Stimulated activated naive CD8-positive, alpha-beta T cell treated with anti-CD3 and anti-CD28 coated beads, Interleukin-15, amount 100 ng/mL, for 72 hours (primary cell): ENCODE results near the gene MIB1.

Experiments used
- ATAC-seq: fragments of 150-1000 bp; cut with Tn5 transposase; 2 replicates; pipeline ENCODE4 v1.10.0; 2021; ENCODE audit warnings: mild to moderate bottlenecking, moderate library complexity
- DNase-seq, 2 donors: peaks; one replicate each; pipeline ENCODE4 v3.0.0; 2021 to 2022
- H3K27ac Mint-ChIP-seq, 2 donors: one replicate each; pipeline ENCODE4 v1.8.0; 2022; ENCODE audit warnings: mild to moderate bottlenecking in 2 of 2, mixed read lengths in 2 of 2, moderate library complexity in 2 of 2
- H3K27me3 Mint-ChIP-seq: one replicate; pipeline ENCODE4 v1.8.0; 2022; ENCODE audit warnings: mixed read lengths
- H3K4me1 Mint-ChIP-seq: one replicate; pipeline ENCODE4 v1.8.0; 2022; ENCODE audit warnings: mild to moderate bottlenecking, mixed read lengths
- H3K4me3 Mint-ChIP-seq, 2 donors: one replicate each; pipeline ENCODE4 v1.8.0; 2022; ENCODE audit warnings: mild to moderate bottlenecking in 2 of 2, mixed read lengths in 2 of 2, moderate library complexity in 1 of 2
- H3K9me3 Mint-ChIP-seq, 2 donors: one replicate each; pipeline ENCODE4 v1.8.0; 2022; ENCODE audit warnings: mixed read lengths in 2 of 2

Gene MIB1

DNA sequence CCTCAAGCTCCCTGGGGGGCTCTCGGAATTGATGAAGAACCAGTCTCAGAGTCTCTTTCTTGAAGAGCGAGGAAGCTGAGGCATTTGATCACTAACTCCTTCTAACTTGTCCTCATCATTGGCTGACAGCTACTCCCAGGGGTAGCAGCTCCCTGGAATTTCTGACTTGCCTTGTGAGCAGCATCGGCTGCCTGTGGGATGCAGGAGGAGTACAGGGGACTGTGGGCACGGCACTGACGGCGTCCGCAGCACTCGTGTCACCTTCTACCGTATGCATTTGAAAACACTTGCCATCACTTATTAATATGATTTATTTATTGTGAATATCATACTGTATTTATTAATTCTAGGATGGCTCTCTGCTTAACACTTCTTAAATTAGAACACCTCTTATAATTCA lies 175.0 kb downstream of the MIB1 start:
- peaks cover 7% of the 10 kb centered on the region for H3K27me3 Mint-ChIP-seq
- no peak for DNase-seq
- ATAC-seq, result no peak
- H3K4me1 Mint-ChIP-seq, result peaks cover 6% of the 10 kb centered on the region
- no peak overlapping the region for H3K4me3 Mint-ChIP-seq
- no peak overlapping the region for H3K27ac Mint-ChIP-seq
- H3K9me3 Mint-ChIP-seq, result peaks cover 0 to 8% of the 10 kb centered on the region in 2 donors

GRCh38 chr18:21916594-21916993 lies 176.0 kb downstream of the MIB1 start:
- no peaks in the 10 kb centered on the region for H3K27me3 Mint-ChIP-seq
- ATAC-seq (no peak), DNase-seq (no peak)
- peaks cover 0 to 8% of the 10 kb centered on the region in 2 donors for H3K9me3 Mint-ChIP-seq
- peaks cover 2% of the 10 kb centered on the region for H3K4me1 Mint-ChIP-seq
- H3K4me3 Mint-ChIP-seq, result no peak overlapping the region
- no peak overlapping the region for H3K27ac Mint-ChIP-seq

DNA sequence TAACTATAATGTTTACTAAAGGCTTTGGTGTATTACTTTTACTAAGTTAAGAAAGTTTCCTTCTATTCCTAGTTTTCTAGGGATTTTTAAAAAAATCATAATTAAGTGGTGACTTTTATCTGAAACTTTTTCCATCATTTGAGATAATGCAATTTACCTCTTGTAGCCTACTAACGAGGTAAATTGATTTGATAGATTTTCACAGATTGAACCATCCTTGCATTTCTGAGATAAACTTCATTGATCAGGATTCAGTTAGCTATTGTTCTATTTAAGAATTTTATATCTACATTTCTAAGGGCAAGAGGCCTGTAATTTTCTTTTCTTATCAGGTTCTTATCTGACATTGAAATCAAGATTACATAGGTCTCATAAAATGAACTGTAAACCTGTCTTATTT lies 178.1 kb downstream of the MIB1 start:
- DNase-seq (no peak), ATAC-seq (no peak)
- no peaks in the 10 kb centered on the region for H3K27me3 Mint-ChIP-seq
- no peak overlapping the region for H3K4me3 Mint-ChIP-seq
- H3K4me1 Mint-ChIP-seq, result no peaks in the 10 kb centered on the region
- peaks cover 0 to 8% of the 10 kb centered on the region in 2 donors for H3K9me3 Mint-ChIP-seq
- H3K27ac Mint-ChIP-seq, result no peak overlapping the region
